Panc1 (cell line): Measurements from ENCODE around the gene FIGN. TPM values are rescaled to one million over a fixed set of nuclear protein-coding genes. Genes with fewer than 3 reads are reported as not detected.

Experiments
- ATAC-seq: fragments of 200-7000 bp; cut with Tn5 transposase; 2 replicates; pipeline ENCODE4 v1.9.1; 2020; ENCODE audit warnings: mild to moderate bottlenecking, moderate library complexity
- BruUV-seq: library from RNA; stranded (reverse); fragments of 400-500 nt; replicated peaks from 2 replicates; lab custom pipeline; 2021; lab: Mats Ljungman, UMichigan
- CTCF ChIA-PET: fragments of 300-600 bp; sonication (Branson Sonifier 250); formaldehyde crosslinking; loops from one replicate; lab custom pipeline; 2022; ENCODE audit warnings: antibody characterized with exemption; lab: Charles Lee
- POLR2A ChIA-PET: fragments of 300-600 bp; sonication (Branson Sonifier 250); formaldehyde crosslinking; loops from one replicate; lab custom pipeline; 2022; ENCODE audit warnings: antibody characterized with exemption; lab: Charles Lee
- DNase-seq: peaks from one replicate; pipeline ENCODE4 v3.0.0-alpha.2; 2010; ENCODE audit warnings: low read depth, low spot score
- H3K27ac ChIP-seq: 2 replicates; pipeline ENCODE4 v1.5.1; 2011; ENCODE audit warnings: mild to moderate bottlenecking, low read length, inconsistent platforms
- H3K27me3 ChIP-seq: fragments of 200-500 bp; sonication (Bioruptor generic); 2 replicates; pipeline ENCODE4 v1.6.0; 2014; ENCODE audit warnings: low read length, inconsistent platforms; ENCODE audit not compliant: control insufficient read depth, insufficient read depth
- H3K36me3 ChIP-seq: fragments of 200-500 bp; sonication (Bioruptor generic); 2 replicates; pipeline ENCODE4 v1.5.1; 2014; ENCODE audit warnings: inconsistent platforms, mild to moderate bottlenecking, low read length, moderate library complexity; ENCODE audit not compliant: control insufficient read depth, insufficient read depth
- H3K4me1 ChIP-seq: 2 replicates; pipeline ENCODE4 v1.5.1; 2011; ENCODE audit warnings: inconsistent platforms, mild to moderate bottlenecking, low read length, moderate library complexity; ENCODE audit not compliant: control insufficient read depth, insufficient read depth
- H3K4me3 ChIP-seq, 2 experiments: 2 replicates each; pipeline ENCODE4 v1.5.1; 2011 to 2012; ENCODE audit warnings: low read depth in 2 of 2, low read length in 2 of 2, mild to moderate bottlenecking in 2 of 2, inconsistent platforms in 1 of 2, moderate library complexity in 1 of 2
- H3K9me3 ChIP-seq: fragments of 200-500 bp; sonication (Bioruptor generic); 2 replicates; pipeline ENCODE4 v1.5.1; 2014; ENCODE audit warnings: low read depth, mild to moderate bottlenecking, inconsistent platforms, low read length, moderate library complexity; ENCODE audit not compliant: control insufficient read depth, insufficient read depth
- CTCF ChIP-seq: fragments of 450-650 bp; IDR thresholded peaks from 2 replicates; pipeline ENCODE4 v1.5.1; 2017; ENCODE audit warnings: mild to moderate bottlenecking
- POLR2AphosphoS5 ChIP-seq: IDR thresholded peaks from 2 replicates; pipeline ENCODE4 v1.6.1; 2012; ENCODE audit warnings: mild to moderate bottlenecking, low read depth, low read length, moderate library complexity
- REST ChIP-seq, 2 experiments: IDR thresholded peaks; 2 replicates each; pipeline ENCODE4 v1.6.1; 2011 to 2012; ENCODE audit warnings: low read depth in 2 of 2, control low read depth in 1 of 2, low read length in 1 of 2, mild to moderate bottlenecking in 1 of 2, moderate library complexity in 1 of 2; ENCODE audit not compliant: insufficient read depth in 1 of 2
- SIN3A ChIP-seq: IDR thresholded peaks from 2 replicates; pipeline ENCODE4 v1.6.1; 2012; ENCODE audit warnings: low read depth, mild to moderate bottlenecking, low read length, moderate library complexity, borderline replicate concordance; ENCODE audit not compliant: insufficient read depth
- TCF7L2 ChIP-seq: IDR thresholded peaks from 2 replicates; pipeline ENCODE4 v1.6.1; 2011; ENCODE audit warnings: mild to moderate bottlenecking, low read depth, low read length, inconsistent platforms
- in situ Hi-C: cut with HindIII; loops from 2 replicates; pipeline ENCODE4 v1.10.0; 2016; ENCODE audit warnings: low sequenced_read_pairs, low pct_unique_long_range_greater_than_20kb
- intact Hi-C: fragments of 100-400 bp; cut with micrococcal nuclease; formaldehyde crosslinking; loops from one replicate; pipeline ENCODE4 v1.10.0; 2022; ENCODE audit not compliant: unreplicated experiment
- total RNA-seq: library from RNA; stranded (reverse); gene quantifications from one replicate; pipeline ENCODE4 v1.2.1, GENCODE V29; 2021; ENCODE audit not compliant: unreplicated experiment

The FIGN gene
- total RNA-seq, 1 experiment from 2014 or later = 19.5 TPM

GRCh38 chr2:163670929-163671328 lies 64.9 kb downstream of the FIGN start:
- intact Hi-C loops (no loop called here), in situ Hi-C loops (no loop called here)
- Histone ChIP-seq H3K36me3 (no peaks in the 10 kb centered on the region), H3K4me1 (peaks cover 34% of the 10 kb centered on the region), H3K27me3 (no peaks in the 10 kb centered on the region), H3K9me3 (no peaks in the 10 kb centered on the region), H3K27ac (peak overlapping the region; percentile 39; the same call in 1 of the 2 replicates), H3K4me3 (no peak overlapping the region)
- ChIA-PET CTCF (no interaction called here), POLR2A (no interaction called here)
- TF ChIP-seq REST (IDR thresholded peaks at IDR 0.05; ENCODE audit: insufficient read depth in 1 of 2, low read depth in 2 of 2, low read length in 1 of 2) = no peak
- TF ChIP-seq CTCF = no peak
- no peak for TF ChIP-seq POLR2AphosphoS5
- TF ChIP-seq TCF7L2 = no peak
- TF ChIP-seq SIN3A = no peak
- DNase-seq (no peak), ATAC-seq (no peak)
- BruUV-seq = no TSS peak

GRCh38 chr2:163669506-163669905 lies 66.3 kb downstream of the FIGN start:
- no peaks in the 10 kb centered on the region for H3K9me3 ChIP-seq
- H3K4me3 ChIP-seq = no peak overlapping the region
- TF ChIP-seq TCF7L2 (no peak), CTCF (no peak), REST (IDR thresholded peaks at IDR 0.05; ENCODE audit: insufficient read depth in 1 of 2, low read depth in 2 of 2, low read length in 1 of 2) (no peak), SIN3A (no peak), POLR2AphosphoS5 (no peak)
- no peaks in the 10 kb centered on the region for H3K27me3 ChIP-seq
- H3K27ac ChIP-seq = no peak overlapping the region; the same call in 1 of the 2 replicates
- in situ Hi-C loops = no loop called here
- ChIA-PET POLR2A (interaction anchor here (0.6 kb wide), 1 partner anchor 73 kb away, joined by 7 read pairs; no protein-coding TSS in a partner anchor), CTCF (no interaction called here)
- DNase-seq (no peak), ATAC-seq (no peak)
- intact Hi-C loops = no loop called here
- no TSS peak for BruUV-seq
- H3K4me1 ChIP-seq = peaks cover 37% of the 10 kb centered on the region
- H3K36me3 ChIP-seq = no peaks in the 10 kb centered on the region
